Measurements from ENCODE around the gene DQX1.

GRCh38 chr2:74515981-74516633 is 9.9 kb downstream of the DQX1 start:
- TF ChIP-seq EP300 (IDR thresholded peaks at IDR 0.05; ENCODE audit: low read length) (no peak), ATF6 (CRISPR knock-in tag; IDR thresholded peaks at IDR 0.05) (no peak), ZNF324 (CRISPR knock-in tag; IDR thresholded peaks at IDR 0.05) (no peak), ZNF318 (IDR thresholded peaks at IDR 0.05; ENCODE audit: borderline replicate concordance in 1 of 2, low read depth in 1 of 2) (no peak), RFX5 (IDR thresholded peaks at IDR 0.05; ENCODE audit: low read depth, low read length) (no peak), AFF1 (IDR thresholded peaks at IDR 0.05; ENCODE audit: low read depth in 1 of 2, partially characterized antibody in 2 of 2) (no peak), ESRRA (IDR thresholded peaks at IDR 0.05; ENCODE audit: borderline replicate concordance, low read depth) (no peak), CHD2 (IDR thresholded peaks at IDR 0.05; ENCODE audit: low read depth, low read length) (no peak), POLR2G (IDR thresholded peaks at IDR 0.05; ENCODE audit: low read depth, low read length) (no peak), CTCF (IDR thresholded peaks at IDR 0.05 in 2 of 3, conservative IDR thresholded peaks at IDR 0.05 in 1 of 3; ENCODE audit: insufficient read depth in 2 of 3, low read depth in 1 of 3, low read length in 3 of 3) (no peak), THAP12 (CRISPR knock-in tag; IDR thresholded peaks at IDR 0.05) (no peak)

All from K562 (cell line).